ENCODE results near the gene STX8.

STX8 gene

DNA sequence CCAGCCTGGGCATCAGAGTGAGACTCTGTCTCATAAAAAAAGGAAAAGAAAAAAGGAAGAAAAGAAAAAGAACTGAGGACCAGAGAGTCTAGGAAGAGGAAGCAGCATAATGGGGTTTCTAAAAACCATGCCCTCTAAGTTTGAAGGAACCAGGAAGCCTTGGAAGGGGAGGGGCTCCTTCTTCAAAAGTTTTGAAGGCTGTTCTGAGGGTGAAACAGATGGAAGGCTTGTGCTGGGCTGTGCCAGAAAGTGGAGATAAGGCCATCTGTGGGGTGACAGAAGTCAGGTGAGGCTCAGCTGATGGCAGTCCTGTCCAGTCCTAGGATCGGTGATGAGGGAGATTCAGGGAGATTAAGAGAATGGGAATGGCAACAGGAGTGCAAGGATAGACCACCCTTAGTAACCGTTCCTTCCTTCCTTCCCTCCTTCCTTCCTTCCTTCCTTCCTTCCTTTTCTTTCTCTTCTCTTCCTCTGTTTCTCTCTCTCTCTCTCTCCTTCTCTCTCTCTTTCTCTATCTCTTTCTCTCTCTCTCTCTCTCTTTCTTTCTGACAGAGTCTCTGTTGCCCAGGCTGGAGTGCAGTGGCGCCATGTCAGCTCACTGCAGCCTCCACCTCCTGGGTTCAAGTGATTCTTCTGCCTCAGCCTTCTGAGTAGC is 371.7 kb downstream of the STX8 start:
- no peak for DNase-seq

DNA sequence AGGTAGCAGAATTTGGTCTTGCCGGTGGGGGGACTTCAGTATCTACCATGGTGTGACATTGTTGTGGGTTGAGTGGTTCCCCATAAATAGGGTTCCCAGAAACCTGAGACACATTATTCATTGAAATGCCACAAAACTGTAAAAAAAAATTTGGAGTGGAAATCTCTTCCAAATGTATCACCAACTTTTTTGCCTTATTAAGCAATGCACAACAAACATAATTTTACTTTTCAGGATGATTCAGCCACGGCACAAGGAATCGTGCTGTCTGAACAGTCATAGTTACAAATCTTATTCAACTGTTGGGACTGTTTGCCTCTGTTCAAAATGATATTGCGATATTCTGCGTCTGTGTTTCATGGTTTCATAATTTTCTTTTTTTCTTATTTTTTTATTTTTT is 373.1 kb downstream of the STX8 start:
- DNase-seq: no peak

DNA sequence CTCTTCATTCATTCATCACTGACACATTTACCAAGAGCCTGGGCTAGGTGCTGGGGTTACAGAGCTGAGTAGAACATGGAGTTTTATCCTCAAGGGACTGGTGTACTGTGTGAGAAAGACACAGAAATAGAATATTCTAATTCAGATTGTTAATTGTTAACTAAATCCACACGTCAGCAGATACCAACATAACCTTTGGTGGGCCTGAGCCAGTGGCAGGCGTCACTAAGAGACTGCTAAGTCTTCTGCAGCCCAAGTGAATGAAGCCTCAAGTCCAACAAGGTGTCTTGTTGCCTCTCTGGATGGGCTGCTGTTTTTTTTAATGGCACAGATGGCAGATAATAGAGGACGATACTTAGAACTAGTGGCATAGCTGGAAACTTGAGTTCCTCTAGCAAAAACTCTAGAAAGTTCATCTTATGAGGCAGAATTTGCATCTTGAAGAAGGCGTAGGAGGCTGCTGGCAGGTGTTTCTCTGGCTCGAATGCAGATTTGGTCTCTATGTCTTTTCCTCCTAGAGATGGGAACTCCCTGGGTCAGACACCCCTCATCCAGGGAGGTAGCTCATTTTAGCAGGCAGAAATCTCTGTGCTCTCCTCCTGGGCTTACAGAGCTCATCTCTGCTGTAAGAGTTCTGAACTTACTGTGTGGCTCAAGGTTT is 374.8 kb downstream of the STX8 start:
- no peak for DNase-seq
